T1000 (cell line): ENCODE measurements around the gene DGKE.

Source experiments
- DNase-seq: peaks from one replicate; lab custom pipeline; 2025; ENCODE audit warnings: mixed read lengths; lab: John Stamatoyannopoulos, UW

Gene DGKE

DNA sequence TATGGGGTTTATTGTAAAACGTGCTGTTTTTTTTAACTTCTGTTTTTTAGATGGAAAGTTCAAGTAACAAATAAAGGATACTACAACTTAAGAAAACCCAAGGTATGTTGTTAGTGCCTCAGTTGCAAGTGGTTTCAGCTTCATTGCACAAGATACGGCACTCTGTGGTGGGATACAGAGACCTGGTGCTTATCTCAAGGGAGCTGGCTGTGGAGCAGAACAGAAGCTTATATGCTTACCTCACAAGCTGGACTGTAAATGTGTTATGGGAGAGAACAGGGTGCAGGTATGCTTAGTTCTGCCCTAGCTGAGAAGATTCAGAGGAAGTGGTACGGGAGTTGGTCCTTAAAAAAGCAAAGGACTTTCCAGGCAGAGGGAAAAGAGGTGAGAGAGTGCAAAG, 15.2 kb downstream of the DGKE start:
- no peak for DNase-seq

DNA sequence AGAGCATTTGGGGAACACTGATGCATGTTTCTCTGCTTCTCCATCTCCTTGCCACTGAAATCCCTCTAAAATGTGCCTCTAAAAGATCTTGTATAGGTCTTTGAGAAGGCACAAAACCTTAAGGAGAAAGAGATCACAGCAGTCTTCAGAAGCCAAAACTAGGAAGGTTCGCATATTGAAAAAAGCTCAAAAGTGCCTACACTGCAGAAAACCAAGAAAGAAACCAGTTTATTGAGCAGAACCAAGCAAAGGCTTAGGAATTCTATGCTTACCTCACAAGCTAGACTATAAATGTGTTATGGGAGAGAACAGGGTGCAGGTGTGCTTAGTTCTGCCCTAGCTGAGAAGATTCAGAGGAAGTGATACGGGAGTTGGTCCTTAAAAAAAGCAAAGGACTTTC, 16.6 kb downstream of the DGKE start:
- DNase-seq = no peak

- DNase-seq = no peak
These were observed 17.1 kb downstream of the DGKE start for GRCh38 chr17:56851008-56851407.

GRCh38 chr17:56861899-56862298, 27.9 kb downstream of the DGKE start:
- no peak for DNase-seq

- DNase-seq = no peak
These were observed 30.0 kb downstream of the DGKE start for GRCh38 chr17:56863974-56864373.

DNA sequence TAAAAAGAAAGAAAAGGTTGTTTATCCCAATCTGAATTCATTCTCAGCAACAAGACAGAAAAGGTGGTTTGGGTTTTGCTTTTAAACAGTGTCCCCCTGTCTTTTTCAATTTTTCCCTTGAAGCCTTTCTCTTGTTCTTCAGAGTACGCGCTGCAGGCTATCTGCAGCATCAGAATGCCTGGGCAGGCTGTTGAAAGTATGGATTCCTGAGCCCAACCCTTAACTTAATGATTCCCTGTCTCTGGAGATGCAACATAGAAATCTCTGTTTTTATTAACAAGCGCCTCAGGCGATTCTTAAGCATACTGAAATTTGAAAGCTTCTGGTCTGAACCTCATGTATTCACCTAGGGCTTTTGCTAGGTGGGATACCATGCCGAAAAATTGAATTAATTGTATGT, 32.1 kb downstream of the DGKE start:
- DNase-seq = no peak

GRCh38 chr17:56866496-56866895, 32.5 kb downstream of the DGKE start:
- DNase-seq = no peak

- DNase-seq = no peak
These were observed 34.0 kb downstream of the DGKE start for GRCh38 chr17:56867948-56868376.

- DNase-seq = no peak
These were observed 34.8 kb downstream of the DGKE start for GRCh38 chr17:56868716-56869115.

GRCh38 chr17:56870081-56870651, 36.2 kb downstream of the DGKE start:
- DNase-seq = no peak

DNA sequence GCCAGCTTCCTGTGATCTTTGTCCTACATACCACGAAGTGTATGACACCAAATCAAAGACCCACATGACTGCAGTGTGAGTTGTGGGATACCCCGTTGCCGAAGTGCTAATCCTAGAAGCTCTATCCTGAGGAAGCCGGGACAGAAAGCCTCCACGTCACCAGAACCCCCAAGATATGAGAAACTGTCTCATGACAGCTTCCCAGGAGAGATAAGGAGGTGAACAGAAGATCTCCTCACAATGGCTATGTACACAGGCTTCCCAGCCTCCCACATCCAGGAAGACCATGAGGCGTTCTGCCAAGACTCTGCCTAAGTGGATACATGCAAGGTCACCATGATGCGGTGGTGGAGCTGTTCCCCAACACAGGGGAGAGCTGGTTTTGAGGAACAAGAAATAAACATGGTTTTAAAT, 42.8 kb downstream of the DGKE start:
- no peak for DNase-seq

DNA sequence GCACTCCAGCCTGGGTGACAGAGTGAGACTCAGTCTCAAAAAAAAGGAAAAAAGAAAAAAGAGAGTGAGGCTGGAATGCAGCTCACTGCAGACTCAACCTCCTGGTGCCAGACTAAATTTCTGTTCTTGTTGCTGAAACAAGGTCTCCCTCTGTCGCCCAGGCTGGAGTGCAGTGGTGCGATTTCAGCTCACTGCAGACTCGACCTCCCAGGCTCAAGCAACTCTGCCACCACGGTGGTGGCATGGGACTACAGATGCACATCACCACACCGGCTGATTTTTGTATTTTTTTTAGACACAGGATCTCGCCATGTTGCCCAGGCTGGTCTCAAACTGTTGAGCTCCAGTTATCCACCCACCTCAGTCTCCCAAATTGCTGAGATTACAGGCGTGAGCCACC, 45.3 kb downstream of the DGKE start:
- DNase-seq = no peak

GRCh38 chr17:56880133-56880532, 46.2 kb downstream of the DGKE start:
- no peak for DNase-seq

GRCh38 chr17:56880571-56880970, 46.6 kb downstream of the DGKE start:
- no peak for DNase-seq

DNA sequence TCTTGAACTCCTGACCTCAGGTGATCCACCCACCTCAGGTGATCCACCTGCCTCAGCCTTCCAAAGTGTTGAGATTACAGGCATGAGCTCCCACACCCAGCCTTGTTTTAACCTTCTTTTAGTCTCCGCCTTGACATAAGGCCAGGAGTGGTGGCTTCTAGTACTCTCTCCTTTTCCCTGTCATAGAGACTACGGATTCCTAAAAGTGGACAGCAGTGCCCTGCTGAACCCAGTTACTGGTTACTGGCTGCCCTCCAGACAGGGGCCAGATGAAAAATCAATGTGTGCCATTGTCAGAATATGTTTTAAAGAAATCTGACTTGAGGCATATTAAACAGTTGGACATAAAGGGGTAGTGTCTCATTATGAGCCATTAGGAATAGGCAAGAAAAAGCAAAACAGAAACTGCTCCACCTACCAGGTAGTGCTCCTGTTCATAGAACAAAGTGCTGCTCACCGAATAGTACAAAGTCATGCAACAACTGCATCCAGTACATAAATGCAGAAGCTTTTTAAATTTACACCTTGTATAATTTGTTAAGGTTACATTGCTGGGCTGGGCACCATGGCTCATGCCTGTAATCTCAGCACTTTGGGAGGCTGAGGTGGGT, 47.8 kb downstream of the DGKE start:
- no peak for DNase-seq

DNA sequence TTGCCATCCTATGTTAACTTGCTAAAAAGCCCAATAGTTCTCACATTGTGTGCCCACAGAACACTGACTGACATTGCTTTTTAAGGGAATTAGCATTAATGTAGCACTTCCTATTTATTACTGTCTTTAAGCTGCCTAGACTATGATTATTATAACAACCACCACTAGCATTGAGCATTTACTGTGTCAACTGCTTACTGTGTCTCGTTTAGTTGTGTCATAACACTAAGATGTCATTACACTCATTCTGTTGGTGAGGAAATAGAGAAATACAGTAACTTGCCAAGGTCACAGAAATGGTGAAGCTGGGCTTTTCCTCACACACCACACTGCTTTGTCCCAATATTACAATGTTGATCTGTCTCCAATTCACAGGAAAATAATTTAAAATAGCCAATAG, 49.7 kb downstream of the DGKE start:
- DNase-seq = no peak

DNA sequence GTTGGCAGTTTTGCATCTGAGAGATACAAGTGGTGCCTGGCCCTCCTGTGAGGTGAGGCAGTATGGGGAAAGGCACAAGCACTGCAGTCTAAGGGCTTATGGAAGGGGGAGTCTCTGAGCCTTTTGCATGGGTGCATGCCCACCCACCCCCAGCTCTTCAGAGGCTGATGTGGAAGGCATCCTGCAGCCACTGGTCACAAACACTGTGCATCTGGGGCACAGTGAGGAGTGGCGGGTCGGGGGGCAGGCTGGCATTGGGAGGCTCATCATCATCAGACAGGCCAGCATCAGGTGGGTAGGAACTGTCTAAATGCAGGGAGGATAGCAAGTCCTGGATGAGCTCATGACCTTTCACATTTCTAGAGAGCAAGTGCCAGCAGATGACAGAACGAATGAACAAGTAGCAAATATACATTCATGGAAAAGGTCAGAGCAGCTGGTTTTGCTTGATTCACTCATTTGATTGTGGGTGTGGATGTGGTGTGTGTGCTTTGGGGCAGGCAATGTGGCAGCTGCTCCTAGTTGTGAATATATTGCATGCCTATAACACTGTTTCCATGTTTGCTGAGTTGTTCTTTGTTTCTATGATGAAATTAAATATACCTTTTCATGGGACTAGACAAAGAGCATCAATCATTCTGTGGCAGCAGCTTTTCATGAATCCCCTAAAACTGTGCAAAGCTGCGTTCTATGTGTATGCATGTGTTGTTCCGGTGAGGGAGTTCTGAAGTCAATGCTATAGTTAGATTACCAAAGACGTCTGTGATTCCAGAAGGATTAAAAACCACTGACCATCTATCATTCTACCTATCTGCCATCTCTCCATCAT, 50.7 kb downstream of the DGKE start:
- no peak for DNase-seq

- no peak for DNase-seq
These were observed 51.3 kb downstream of the DGKE start for GRCh38 chr17:56885312-56885657.

DNA sequence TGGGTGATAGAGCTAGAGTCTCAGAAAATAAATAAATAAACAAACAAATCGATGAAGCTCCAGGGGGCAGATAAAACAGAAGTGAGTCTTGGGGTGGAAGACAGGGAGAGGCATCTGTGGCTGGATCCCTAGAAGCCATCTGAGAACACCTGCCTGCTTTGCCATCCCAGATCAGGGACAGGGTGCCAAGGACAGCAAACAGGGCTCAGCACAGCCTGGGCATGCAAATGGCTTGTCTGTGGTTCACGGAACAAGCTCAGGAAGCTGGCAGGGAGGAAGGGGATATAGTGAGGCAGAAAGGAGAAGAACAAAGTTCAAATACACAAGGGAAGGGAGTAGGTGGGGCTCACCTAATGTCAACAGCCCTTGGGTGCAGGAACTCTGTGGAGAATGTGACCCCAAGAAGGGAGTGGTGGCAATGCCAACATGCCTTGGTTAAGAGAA, 52.4 kb downstream of the DGKE start:
- DNase-seq = no peak

DNA sequence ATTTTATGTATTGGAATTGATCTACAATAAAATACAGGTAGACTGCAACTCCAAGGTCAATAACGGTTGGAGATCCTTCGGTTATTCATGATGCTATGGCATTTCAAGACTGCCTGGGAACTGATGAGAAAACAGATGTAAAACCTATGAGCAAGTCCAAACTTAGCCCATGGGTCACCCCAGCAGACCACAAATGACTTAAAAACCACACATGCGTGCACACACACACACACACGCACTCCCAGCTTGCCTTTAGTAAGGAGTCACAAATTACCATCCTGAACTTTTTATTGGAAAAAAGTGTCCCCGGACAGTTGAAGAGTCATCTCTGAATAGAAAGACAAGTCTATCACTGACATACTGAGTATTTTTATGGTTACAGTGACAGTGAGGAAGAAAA, 53.2 kb downstream of the DGKE start:
- no peak for DNase-seq

DNA sequence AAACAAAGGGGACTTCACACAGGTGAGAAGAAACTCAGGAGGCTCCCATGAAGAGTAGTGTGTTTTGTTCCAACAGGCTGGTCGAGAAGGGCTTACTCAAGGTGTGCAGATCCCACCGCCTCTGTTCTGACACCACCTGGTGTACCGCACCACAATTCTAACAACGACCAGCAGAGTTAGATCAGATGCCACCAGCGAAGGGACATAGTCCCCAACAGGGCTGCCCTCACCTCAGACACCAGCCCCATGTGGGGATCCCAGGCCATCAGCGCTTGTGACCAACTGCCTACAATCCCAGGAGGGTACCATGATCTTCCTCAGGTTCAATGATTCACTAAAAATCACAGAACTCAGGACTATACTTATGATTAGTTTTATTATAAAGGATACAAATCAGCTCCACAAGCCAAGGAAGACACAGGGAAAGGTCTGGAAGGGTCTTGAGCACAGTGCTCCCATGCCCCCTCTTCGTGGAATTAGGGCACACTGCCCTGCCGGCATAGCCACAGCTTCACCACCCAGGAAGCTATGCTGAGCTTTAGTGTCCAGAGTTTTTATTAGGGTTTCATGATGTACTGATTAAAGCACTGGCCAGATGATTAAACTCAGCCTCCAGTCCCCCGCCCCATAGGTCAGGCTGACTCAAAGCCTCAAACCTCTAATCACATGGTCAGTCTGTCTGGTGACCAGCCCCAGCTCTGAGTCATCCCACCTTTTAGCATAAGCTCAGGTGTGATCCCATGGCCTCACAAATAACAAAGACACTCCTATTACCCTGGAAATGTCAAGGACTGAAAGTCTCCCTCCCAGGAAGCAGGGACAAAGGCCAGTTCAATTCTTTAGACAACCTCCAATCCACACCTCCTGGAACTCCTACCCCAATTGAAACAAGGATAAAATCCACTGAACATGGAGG, 53.9 kb downstream of the DGKE start:
- DNase-seq = no peak

DNA sequence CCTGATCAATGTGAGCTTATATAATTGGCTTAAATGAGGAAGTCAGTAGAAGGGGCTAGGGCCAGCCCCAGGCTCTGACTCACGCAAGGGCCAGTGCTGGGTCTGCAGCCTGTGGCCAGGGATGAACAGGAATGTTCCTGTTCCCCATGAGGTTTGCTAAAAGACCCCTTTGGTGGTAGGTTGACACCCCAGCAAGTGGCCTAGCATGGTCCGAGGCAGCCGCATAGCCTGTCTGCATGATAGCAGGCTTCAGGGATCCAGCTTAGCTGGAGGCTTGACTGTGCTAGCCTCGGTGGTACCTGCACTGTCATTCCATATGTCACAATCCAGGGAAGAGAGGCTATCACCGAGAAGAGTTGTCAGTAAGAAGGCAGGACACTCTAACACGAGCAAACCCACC, 56.4 kb downstream of the DGKE start:
- DNase-seq = no peak
